HG03095 (cell line): ENCODE data around the gene F2RL3.

ENCODE experiments used
- ATAC-seq: cut with Tn5 transposase; IDR thresholded peaks from one replicate; pipeline ENCODE4 v1.9.1; 2021; ENCODE audit warnings: moderate library complexity; ENCODE audit not compliant: unreplicated experiment

The F2RL3 gene

DNA sequence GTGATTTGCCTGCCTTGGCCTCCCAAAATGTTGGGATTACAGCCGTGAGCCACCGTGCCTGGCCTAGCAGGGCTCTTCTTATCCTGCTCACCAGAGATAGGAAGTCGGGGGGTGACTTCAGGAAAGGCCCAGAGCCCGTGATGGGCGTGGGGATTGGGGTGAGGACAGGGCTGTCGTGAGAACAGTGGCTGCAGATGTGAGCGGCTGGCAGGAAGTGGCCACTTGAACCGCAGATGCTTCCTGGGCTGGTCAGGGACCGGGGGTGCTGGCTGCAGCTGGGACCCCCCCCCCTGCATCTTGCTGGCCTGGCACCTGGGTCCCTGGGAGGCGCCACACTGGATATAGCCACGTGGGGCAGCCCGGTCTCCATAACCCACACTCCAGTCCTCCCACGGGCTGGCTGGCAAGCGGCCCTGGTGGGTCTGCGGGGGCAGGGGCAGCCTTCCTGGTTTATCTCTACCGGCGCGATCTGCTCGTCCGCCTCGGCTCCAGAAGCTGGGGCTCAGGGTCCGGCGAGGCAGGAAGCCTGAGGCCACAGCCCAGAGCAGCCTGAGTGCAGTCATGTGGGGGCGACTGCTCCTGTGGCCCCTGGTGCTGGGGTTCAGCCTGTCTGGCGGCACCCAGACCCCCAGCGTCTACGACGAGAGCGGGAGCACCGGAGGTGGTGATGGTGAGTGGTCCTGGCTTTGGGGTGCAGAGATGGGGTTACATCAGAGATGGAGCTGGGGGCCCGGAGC, at the start of gene F2RL3:
Gene F2RL3 (plus strand): TSS at position 371 of the 737 bp plus-strand sequence. CDS start 191 bp downstream, at position 562.
- no peak for ATAC-seq

DNA sequence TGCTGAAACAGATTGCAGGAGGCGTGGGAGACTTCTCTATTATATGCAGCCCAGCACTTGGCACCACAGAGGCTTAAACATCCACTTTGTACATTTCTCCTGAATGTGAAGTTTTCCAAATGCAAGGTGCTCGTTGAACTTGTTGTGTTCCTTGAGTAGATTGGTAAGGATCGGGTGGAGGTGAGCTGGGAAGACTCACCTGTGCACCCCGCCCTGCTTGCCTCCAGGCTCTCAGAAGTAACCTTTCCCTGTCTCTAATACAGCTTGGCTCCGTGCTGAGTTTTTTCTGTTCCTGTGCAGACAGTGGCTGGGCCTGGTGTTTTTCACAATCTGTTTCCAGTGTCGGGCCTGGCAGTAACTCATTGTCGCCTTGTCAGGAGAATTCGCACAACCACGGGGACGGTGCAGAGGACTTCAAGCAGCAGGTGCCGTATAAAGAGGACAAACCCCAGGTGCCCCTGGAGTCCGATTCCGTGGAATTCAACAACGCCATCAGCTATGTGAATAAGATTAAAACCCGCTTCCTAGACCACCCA, 47.3 kb upstream of the F2RL3 start:
- ATAC-seq: no peak

DNA sequence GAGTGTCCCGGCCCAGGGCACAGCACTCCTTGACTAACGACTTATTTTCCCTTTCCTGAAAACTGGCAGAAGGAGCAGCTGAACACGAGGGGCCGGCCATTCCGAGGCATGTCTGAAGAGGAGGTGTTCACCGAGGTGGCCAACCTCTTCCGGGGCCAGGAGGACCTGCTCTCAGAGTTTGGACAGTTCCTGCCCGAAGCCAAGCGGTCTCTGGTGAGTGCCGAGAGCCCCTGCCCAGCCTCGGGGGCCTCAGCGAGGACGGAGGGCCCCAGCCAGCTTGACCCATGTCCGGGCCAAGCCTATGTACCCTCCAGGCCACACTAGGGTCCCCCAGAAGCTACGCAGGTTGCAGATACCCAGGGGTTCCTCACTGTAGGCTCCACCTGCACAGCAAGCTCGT, 41.9 kb upstream of the F2RL3 start:
- ATAC-seq: no peak

DNA sequence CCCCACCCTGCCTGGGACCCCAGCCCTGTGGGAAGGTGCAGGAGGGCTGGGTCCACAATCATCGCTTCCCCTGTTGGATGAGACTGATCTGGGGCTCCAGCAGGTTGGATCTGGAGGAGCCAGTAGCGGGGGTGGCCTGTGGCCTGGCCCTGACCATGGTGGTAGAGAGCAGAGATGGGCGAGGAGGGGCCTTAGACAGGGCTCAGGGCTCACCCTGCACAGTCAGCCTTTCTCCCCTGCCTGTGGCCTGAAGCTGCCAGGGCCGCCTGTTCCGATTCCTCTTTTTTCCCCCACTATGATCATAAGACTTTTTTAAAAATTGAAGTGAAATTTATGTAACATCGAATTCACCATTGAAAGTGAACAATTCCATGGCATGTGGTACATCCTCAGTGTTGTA, 41.4 kb upstream of the F2RL3 start:
- ATAC-seq: no peak

DNA sequence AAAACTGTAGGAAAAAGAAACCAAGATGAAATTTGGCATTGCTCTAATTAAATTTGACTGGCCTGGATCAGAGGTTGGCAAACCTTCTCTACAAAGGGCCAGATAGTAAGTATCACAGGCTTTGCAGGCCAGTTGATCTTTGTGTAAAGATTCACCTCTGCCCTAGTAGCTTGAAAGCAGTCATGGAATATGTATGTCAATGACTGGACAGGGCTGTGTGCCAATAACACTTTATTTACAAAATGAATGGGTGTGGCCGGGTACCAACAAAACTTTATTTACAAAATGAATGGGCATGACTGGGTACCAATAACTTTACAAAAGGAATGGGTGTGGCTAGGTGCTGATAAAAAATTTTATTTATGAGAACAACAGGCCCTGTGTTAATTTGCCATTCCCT, 39.6 kb upstream of the F2RL3 start:
- ATAC-seq: no peak

DNA sequence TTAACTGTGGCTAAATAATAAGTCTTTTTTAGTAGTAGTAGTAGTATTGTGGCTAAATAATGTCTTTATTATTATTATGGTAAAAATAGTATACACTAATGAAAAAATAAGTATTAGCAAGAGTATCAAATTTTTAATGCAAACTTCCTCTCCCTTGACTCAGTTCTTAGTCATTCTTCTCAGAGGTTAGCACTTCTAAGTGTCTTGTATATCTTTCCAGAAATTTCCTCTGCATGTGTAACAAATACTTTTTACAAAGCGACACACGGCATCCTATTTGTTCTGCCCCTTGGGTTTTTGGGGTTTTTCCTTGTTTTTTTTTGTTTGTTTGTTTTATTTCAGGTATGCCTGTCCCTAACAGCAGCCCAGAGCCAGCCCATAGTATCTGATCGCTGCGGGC, 38.7 kb upstream of the F2RL3 start:
- ATAC-seq: no peak

DNA sequence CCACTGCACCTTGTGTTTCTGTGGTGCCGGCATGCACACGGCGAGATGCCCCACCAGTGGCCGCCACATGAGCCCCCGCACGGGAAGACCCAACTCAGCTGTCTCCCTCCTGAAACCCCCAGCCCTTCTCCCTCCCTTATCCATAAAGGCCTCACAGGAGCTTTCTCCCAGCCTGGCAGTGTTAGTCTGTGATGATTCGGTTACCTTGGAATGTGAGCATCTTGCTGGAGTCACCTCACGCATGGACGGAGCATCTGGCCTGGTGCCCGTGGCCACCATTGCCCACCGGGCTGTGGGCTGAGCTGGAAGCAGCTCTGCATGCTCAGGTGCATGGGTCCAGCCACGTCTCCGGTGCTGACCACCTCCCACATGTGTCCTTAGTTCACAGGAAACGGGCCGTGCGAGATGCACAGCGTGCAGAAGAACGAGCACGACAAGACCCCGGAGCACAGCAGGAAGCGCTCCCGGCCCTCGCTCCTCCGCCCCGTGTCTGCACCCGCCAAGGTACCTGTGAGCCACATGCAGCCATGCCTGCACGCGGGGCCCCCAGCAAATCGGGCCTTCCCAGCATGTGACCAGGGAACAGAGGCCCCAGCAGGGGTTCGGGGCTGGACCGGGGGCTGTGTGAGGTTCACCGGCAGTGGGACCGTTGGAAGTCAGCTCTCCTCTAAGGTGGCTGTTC, 37.6 kb upstream of the F2RL3 start:
- ATAC-seq: no peak

DNA sequence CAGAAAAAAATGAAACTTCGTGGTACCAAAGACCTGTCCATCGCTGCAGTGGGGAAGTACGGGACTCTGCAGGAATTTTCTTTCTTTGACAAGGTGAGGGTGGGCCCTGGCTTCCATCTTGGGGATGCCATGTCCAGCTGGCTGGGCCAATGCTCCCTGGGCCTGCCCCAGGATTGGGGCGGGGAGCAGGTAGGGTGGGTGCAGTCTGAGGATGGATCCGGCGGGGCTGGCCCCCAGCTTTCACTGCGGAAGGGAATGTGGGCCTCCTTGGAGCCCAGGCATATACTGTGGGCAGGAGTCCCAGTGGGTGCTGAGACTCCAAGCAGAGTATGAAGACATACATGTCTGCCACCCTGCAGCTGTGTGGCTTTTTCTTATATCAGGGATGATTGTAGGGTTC, 35.7 kb upstream of the F2RL3 start:
- ATAC-seq: no peak

DNA sequence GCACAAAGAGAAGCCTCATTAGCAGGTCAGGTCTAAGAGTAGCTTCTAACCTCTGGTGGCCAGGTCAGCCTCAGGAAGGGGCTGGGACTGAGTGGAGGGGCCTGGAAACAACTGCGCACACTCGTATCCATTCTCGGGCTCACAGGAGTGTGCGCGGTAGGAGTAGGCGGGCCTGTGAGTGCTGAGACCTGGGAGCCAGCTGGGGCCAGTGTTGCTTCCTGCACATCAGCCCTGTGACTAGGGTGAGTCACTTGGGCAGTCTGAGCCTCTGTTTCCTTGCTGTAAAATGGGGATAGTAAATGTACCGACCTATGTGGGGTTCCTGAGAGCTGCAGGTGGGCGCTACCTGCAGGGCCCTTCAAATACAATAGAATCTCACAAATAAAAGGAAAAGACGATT, 32.7 kb upstream of the F2RL3 start:
- ATAC-seq: no peak

DNA sequence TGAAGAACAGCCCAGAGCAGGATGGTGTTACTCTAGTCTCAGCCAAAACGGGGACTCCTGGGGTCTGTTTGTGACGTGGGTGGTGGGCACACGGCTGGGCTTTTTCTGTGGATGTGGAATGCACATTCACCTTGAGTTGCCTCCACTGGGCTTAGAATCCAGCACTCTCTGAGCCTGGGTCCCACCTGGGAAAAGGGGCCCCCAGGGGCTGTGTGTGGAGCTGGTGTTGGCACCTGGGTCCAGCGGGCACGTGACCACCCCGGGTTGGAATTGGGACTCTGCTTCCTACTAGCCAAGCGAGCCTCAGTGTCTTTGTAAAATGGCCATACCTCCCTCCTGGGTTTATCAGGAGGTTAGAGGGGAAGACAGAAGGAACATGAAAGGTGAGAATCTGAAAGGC, 29.2 kb upstream of the F2RL3 start:
- ATAC-seq: no peak

DNA sequence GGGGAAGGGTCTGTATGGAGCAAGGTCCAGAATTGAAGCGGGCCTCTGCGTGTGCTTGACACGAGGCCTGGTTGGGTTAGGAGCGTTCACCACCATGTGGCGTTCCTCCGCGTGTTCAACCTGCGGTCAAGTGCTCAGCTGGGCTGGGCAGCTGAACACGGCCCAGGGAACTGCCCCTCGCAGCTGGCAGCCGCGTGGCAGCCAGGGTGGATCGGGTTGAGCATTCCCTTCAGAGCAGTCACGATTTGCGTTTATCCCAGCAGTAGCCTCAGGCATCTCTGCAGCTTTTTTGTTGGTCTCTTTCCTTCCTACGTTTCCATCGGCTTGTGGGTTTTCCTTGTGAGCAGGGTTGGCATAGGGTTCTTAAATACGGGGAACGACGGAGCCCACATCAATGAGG, 28.7 kb upstream of the F2RL3 start:
- ATAC-seq: no peak

DNA sequence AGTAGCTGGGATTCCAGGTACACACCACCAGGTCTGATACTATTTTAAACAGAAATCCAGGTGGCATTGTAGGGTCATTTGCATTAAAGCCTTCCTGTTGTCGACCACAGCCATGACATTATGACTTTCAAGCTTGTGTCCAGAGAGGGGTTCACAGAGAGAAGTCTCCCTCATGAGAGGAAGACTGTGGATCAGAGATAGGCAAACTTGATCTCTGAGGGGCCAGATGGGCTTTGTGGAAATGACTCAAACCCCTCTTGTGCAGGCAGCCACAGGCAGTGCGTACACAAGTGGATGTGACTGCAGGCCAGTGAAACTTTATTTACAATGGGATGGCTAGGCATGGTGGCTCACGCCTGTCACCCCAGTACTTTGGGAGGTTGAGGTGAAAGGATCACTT, 27.8 kb upstream of the F2RL3 start:
- ATAC-seq: no peak

DNA sequence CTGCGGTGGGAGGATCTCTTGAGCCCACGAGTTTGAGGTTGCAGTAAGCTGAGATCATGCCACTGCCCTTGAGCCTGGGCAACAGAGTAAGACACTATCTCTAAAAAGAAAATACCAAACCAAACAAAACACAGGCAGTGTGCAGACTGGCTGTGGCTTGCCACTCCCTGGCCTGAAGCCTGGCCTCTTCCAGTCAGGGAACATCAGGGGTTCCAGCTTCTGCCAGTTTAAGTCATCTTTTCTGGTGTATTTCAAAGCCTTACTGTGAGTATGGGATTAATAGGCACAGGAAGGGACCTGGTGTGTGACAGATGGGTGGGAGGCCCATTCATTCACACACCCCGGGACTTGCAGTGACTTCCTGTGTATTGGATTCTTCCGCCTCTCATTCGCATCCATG, 27.0 kb upstream of the F2RL3 start:
- ATAC-seq: no peak

DNA sequence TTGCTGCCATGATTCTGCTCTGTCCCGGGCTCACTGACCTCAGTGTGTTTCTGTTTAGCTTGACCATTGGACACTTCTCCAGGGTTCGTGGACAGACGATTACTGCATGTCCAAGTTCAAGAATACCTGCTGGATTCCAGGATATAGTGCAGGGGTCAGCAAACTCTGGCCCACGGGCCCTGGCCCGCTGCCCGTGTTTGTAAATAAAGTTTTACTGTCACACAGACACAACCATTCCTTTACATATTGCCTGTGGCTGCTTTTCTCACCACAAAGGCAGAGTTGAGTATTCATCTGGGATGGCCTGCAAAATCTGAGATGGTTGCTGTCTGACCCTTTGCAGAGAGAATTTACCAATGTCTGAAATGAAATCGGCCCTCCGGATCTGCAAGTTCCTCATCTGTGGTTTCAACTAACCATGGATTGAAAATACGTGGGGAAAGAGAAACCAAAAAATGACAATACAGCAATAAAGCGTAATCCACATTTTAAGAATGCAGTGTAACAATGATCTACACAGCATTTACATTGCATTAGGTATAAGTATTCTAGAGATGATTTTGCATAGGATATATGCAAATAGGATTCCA, 25.9 kb upstream of the F2RL3 start:
- no peak for ATAC-seq

DNA sequence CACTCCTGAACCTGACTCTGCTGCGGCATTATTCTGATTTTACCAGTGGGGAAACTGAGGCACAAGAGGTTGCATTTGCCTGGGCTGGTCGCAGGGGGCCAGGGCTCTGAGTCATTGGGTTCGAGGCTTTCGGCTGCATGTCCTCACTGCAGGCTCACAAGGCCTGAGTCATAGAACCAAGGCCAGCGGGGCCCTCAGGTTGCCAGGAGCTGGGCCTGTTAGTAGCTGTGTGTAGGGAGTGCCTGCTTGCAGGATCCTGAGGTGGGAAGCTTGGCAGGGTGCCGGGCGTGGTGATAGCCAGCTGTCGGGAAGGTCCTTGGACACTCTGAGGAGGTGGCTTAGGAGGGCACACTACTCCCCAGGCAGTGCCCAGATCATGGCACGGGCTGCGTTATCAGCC, 21.6 kb upstream of the F2RL3 start:
- ATAC-seq: no peak

DNA sequence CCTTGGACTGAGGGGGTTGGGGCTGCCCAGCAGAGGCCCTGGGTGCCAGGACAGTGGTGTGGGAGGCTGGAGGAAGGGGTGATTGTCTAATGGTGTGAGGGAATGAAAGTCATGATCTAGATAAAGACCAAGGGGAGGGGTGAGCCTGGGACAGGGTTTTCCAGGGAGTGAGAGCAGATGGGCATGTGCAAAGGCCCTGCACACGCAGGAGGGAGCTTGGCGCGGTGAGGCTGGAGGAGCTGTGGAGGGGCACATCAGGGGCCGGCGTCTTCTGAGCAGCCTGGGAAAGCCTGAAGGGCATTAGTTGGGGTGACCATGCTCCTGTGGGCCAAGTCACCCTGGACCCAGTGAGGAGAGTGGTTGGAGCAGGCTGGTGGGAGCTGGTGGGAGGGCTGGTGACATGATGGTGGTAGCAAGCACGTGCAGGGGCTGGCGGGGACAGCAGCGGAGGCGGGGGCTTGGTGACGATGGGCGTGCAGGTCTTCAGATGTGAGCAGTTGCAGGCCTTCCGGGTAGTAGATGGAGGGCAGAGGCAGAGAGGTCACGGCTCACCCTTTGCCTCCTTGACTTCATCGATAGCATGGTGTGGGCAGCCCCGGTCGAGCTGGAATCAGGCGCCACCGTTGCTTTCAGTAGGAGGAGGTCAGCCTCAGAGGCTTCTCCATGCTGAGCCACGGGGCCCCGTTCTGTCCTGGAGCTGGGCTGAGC, 20.2 kb upstream of the F2RL3 start:
- no peak for ATAC-seq

DNA sequence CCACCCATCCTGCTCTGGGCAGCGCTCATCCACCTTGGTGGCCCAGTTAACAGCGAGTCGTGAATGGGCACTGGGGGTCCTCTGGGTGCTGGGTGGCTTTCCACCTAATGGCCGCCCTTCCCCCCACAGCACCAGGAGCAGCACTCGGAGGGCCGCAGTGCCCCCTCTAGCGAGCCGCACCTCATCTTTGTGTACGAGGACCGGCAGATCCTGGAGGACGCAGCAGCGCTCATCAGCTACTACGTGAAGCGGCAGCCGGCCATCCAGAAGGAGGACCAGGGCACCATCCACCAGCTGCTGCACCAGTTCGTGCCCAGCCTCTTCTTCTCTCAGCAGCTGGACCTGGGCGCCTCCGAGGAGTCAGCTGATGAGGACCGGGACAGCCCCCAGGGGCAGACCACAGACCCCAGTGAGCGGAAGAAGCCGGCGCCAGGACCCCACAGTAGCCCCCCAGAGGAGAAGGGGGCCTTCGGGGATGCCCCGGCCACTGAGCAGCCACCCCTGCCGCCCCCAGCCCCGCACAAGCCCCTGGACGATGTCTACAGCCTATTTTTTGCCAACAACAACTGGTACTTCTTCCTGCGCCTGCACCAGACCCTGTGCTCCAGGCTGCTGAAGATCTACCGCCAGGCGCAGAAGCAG, 19.3 kb upstream of the F2RL3 start:
- no peak for ATAC-seq

DNA sequence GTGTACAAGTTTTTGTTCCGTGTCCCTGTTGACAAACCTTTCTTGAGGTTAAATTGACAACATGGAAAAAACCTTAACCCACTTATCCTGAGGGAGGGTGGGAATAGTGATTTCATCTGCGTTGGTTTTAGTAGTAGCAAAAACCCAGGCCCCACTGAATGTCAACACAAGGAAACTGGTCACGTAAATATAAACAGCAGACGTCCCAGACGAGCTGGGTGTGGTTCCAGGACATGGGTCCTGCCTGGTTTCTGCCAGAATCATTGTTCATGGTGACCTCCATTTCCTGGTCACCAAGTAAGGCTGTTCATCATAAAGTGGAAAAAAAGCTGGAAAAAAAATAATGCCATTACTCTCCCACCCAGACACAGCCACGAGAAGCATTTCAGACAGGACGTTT, 16.9 kb upstream of the F2RL3 start:
- ATAC-seq: no peak

DNA sequence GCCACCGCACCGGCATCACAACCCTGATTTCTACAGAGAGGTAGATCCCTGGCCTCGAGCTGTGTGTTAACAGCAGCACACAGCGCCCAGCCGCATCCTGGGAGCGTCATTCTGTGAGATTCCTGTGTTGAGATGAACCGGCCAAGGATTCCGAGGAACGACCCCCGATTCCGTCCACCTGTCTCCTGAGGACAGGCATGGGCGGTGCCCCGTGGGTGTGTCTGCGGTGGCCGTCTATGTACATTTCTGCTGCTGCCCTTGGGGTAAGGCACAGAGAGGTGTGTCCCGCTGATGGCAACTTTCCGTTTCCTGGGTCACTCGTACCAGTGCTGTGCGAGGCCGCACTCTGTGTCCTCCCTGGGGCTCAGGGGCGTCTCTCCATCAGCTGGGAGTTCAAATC, 16.1 kb upstream of the F2RL3 start:
- no peak for ATAC-seq

DNA sequence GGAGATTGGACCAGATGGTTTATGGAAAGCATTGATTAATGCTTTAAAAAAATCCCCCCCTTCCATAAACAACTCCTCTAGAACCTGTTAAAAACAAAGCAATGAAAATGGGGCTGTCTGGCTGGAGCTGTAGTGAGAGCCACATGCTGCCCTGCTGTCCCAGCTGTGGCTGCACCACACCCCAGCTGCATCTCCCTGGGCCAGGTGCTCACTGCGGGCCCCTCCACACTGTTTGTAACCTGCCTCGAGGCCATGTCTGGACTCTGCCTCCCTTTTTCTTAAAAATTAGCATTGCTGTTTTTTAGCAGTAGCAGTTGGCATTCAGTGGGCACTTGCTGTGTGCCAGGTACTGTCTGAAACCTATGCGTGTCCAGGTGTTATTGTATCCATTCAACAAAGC, 15.2 kb upstream of the F2RL3 start:
- ATAC-seq: no peak
